Gastroesophageal sphincter (tissue), 3 donors: ENCODE measurements around the gene CRHBP.

Experiments used
- CTCF ChIP-seq, 4 experiments: fragments of 200-600 bp in 2 of 4; fragments of 450-650 bp in 2 of 4; sonication (generic) in 1 of 4; IDR thresholded peaks; one replicate each; pipeline ENCODE4 v1.5.1; 2017 to 2019; ENCODE audit warnings: antibody characterized with exemption in 4 of 4, mild to moderate bottlenecking in 2 of 4, moderate library complexity in 2 of 4
- EP300 ChIP-seq: sonication (generic); formaldehyde crosslinking; IDR thresholded peaks from one replicate; pipeline ENCODE4 v1.6.1; 2017; ENCODE audit warnings: antibody characterized with exemption, mild to moderate bottlenecking
- POLR2A ChIP-seq, 2 donors: fragments of 450-650 bp; IDR thresholded peaks; one replicate each; pipeline ENCODE4 v1.6.1; 2017; ENCODE audit warnings: antibody characterized with exemption in 2 of 2, mild to moderate bottlenecking in 2 of 2, moderate library complexity in 1 of 2
- POLR2AphosphoS5 ChIP-seq: sonication (generic); formaldehyde crosslinking; IDR thresholded peaks from one replicate; pipeline ENCODE4 v1.6.1; 2017; ENCODE audit warnings: antibody characterized with exemption

GRCh38 chr5:76953551-76954382 is 922 bp downstream of the CRHBP start:
- TF ChIP-seq CTCF (IDR thresholded peaks at IDR 0.05) (no peak), POLR2A (IDR thresholded peaks at IDR 0.05) (no peak), EP300 (no peak), POLR2AphosphoS5 (no peak)
